GM12865 (cell line): Measurements from ENCODE around the gene OSM.
"Not testable (repeated sequence)": the region's sequence is repeated elsewhere in the genome, so short reads cannot be mapped to it uniquely, and the experiment has no call there.

ENCODE experiments used
- DNase-seq: peaks from one replicate; pipeline ENCODE4 v3.0.0; 2010; ENCODE audit warnings: low read depth
- H3K4me3 ChIP-seq: 2 replicates; pipeline ENCODE4 v1.5.1; 2011; ENCODE audit warnings: mild to moderate bottlenecking, low read depth, low read length, control low read depth
- TF ChIP-seq, protein P1 (sequence below): IDR thresholded peaks from 2 replicates; pipeline ENCODE4 v1.5.1; 2011; ENCODE audit warnings: low read length, control low read depth, low read depth, inconsistent platforms; ENCODE audit not compliant: insufficient read depth; ENCODE audit errors: missing control alignments

The OSM gene

DNA sequence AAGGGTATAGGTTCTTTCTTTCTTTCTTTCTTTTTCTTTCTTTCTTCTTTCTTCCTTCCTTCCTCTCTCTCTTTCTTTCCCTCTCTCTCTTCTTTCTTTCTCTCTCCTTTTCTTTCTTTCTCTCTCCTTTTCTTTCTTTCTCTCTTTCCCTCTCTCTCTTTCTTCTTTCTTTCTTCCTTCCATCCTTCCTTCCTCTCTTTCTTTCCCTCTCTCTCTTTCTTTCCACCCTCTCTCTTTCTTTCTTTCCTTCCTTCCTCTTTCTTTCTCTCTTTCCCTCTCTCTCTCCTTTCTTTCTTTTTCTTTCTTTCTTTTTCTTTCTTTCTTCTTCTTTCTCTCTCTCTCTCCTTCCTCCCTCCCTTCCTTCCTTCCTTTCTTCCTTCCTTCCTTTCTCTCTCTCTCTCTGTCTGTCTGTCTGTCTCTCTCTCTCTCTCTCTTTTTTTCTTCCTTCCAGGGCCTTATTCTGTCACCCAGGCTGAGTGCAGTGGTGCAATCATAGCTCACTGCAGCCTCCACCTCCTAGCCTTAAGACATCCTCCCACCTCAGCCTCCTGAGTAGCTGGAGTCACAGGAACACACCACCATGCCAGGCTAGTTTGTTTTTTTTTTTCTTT is 46.9 kb downstream of the OSM start:
- H3K4me3 ChIP-seq, result no peak overlapping the region
- TF ChIP-seq, protein P1, sequence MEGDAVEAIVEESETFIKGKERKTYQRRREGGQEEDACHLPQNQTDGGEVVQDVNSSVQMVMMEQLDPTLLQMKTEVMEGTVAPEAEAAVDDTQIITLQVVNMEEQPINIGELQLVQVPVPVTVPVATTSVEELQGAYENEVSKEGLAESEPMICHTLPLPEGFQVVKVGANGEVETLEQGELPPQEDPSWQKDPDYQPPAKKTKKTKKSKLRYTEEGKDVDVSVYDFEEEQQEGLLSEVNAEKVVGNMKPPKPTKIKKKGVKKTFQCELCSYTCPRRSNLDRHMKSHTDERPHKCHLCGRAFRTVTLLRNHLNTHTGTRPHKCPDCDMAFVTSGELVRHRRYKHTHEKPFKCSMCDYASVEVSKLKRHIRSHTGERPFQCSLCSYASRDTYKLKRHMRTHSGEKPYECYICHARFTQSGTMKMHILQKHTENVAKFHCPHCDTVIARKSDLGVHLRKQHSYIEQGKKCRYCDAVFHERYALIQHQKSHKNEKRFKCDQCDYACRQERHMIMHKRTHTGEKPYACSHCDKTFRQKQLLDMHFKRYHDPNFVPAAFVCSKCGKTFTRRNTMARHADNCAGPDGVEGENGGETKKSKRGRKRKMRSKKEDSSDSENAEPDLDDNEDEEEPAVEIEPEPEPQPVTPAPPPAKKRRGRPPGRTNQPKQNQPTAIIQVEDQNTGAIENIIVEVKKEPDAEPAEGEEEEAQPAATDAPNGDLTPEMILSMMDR, result no peak
- DNase-seq, result no peak

DNA sequence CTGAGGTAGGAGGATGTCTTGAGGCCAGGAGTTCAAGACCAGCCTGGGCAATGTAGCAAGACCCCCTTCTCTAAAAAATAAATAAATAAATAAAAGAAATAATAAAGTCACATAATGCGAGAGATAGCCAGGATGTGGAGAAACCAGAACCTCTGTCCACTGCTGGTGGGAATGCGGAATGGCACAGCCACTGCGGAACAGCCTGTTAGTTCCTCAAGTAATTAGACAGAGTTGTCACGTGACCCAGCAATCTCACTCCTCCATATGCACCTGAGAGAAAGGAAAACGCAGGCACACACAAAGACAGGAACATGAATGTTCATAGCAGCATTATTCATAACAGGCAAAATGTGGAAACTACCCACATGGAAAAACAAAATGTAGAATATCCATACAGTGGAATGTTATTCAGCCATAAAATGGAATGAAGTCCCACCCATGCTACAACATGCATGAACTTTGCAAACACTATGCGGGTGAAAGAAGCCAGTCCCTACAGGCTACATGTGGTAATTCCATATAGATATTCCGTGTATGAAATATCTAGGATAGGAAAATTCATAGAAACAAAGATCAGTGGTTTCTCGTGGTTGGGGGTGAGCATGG is 47.5 kb downstream of the OSM start:
- TF ChIP-seq, protein P1, result no peak
- DNase-seq, result no peak
- H3K4me3 ChIP-seq, result no peak overlapping the region

DNA sequence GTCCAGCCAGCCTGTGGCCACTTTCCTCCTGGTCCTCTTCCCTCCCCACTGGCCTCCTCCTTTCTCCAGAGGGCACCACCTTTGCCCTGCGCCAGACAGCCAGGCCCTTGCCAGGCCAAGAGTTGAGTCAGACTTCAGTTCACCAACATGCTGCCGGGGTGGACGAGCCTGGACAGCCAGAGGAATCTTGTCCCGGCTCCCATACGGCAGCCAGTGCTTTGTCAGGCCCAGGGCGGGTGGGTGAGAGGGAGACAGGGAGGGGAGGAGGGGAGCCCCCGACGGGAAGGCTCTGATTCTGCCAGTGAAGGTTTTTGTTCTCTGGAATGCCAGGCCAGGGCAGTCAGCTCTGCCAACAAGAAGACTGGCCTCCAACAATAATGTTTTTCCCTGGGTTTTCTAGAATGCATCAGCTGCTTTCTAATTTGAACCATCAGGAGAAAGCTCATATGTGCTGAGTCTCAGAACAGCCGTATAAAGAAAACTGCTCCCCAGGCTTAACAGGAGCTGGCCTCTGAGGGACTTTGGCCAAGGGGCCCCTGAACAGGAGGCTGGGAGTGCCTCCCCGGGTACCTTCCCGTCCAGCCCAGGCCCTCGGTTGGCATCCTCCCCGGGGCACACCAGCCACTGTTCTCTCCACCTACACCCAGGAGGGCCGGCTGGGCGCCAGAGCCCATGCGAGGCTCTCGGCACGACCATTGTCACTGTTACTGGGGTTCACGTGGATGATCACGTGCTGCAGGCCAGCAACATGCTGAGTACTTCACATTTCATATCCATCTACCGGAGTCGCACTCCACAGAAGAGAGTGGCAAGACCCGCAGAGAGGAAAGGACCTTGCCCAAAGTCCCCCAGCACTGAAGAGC is 48.7 kb downstream of the OSM start:
- no peak overlapping the region for H3K4me3 ChIP-seq
- TF ChIP-seq, protein P1, result no peak
- DNase-seq, result no peak

DNA sequence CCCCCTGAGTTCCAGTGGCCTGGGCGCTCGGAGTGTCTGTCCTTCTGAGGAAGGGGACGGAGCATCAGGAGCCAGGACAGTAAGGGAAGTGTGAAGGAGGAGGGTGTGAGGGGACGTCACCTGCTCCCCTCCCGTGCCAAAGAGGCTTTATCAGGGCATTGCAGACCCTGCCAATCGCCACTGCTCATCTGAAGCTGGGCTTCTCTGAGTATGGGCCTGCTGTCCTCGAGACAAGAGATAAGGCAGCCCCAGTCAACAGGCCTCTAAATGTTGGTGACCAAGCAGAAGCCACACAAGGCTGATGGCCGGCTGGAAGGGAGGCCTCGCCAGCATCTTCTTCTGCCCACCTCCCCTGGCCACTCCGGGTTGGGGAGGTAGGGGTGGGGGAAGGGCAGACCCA is 49.9 kb downstream of the OSM start:
- TF ChIP-seq, protein P1, result no peak
- DNase-seq, result no peak

DNA sequence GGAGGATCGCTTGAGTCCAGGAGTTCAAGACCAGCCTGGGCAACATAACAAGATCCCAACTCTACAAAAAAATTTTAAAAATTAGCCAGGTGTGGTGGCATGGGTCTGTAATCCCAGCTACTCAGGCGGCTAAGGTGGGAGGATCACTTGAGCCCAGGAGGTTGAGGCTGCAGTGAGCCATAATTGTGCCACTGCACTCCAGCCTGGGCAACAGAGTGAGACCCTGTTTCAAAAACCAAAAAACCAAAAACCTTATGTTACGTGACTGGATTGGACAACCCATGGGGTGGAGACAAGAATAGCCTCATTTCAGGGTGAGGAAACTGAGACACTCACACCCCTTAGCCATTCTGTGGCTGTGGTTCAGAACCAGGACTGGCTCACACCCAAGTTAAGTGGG is 50.4 kb downstream of the OSM start:
- DNase-seq, result not testable (repeated sequence)

More for the DNA sequence above, 49.9 kb downstream of the OSM start:
- no peak overlapping the region for H3K4me3 ChIP-seq

DNA sequence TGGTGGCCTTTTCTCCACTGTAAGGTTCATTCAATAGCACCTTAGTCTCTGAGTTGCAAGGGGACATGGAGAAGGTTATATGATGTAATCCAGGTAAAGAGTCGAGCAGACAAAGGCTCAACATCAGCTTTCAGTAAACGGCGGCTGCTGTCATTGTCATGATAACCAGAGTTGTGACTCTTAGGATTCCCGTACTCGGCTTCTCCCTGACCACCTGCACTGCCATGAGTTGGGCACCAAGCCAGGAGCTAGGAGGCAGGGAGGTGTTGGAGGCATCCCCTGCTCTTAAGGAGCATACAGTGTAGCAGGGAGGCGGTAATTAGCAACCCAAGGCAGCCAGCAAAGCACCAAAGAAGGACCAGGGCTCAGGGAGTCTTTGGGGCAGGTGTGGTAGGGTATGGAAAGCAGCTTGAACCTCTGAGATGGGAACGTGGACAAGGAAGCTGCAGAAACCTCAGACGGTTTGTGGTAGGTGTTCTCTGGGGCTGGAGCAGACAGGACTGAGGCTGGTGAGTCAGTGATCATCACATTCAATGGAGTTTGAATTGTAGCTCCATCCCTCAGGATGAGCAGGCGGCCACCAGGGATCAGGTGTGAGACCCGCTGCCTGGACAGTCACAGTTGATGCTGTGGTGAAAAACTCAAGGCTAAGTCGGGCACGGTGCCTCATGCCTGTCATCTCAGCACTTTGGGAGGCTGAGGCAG is 51.8 kb downstream of the OSM start:
- DNase-seq, result no peak
- no peak overlapping the region for H3K4me3 ChIP-seq
- TF ChIP-seq, protein P1, result no peak

More for the DNA sequence above, 50.4 kb downstream of the OSM start:
- H3K4me3 ChIP-seq, result not testable (repeated sequence)

DNA sequence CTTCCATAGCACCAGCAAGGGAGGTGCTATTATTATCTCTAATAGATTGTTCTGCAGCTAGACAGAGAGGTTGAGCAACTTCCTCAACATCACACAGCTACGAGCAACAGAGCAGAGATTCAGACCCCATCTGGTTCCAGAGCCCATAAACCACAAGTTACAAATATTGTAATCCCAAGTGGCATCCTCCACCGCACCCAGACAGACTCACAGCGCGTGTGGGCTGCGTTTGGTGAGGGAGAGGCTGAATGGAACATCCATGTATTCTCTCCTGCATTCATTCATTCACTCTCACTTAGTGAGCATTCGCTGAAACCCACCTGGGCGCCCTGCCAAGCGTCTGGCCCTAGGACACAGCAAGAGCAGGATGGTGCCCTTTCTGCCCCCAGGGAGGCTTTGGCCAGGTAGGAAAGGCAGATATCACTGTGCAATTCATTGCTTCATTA is 53.6 kb downstream of the OSM start:
- no peak for DNase-seq
- TF ChIP-seq, protein P1, result no peak
- no peak overlapping the region for H3K4me3 ChIP-seq
